Measurements from ENCODE around the gene PIK3C2B. TPM values are rescaled to one million over a fixed set of nuclear protein-coding genes. Genes with fewer than 3 reads are reported as not detected.

PIK3C2B gene
- total RNA-seq, 4 donors from 2014 or later: 70.7 to 162 (median 94.5) TPM

DNA sequence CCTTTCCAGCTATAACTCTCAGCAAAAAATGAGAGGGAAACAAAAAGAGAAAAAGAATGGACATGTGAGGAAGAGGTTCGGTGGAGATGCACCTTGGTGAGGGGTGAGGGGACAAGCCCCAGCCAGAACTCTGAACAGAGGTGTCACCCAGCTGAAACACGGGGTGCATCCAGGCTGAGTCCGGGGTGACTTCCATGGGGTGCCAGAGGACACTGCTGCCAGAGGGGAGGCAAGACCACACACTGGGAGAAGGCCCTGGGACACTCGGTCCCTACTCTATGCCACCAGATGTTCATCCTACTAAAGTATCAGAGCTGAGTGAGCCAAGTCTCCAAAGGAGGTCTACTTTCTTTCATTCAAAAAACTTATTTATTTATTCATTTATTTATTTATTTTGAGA, 46.9 kb downstream of the PIK3C2B start:
- no peak overlapping the region for H3K27ac ChIP-seq
- H3K4me3 ChIP-seq: no peak overlapping the region
- H3K36me3 ChIP-seq: peaks cover 51% of the 10 kb centered on the region
- no peaks in the 10 kb centered on the region for H3K9me3 ChIP-seq
- H3K4me1 ChIP-seq: peaks cover 60% of the 10 kb centered on the region
- no peak for TF ChIP-seq POLR2AphosphoS5 (IDR thresholded peaks at IDR 0.05)
- no peak for TF ChIP-seq POLR2A (IDR thresholded peaks at IDR 0.05)
- TF ChIP-seq, protein P1, sequence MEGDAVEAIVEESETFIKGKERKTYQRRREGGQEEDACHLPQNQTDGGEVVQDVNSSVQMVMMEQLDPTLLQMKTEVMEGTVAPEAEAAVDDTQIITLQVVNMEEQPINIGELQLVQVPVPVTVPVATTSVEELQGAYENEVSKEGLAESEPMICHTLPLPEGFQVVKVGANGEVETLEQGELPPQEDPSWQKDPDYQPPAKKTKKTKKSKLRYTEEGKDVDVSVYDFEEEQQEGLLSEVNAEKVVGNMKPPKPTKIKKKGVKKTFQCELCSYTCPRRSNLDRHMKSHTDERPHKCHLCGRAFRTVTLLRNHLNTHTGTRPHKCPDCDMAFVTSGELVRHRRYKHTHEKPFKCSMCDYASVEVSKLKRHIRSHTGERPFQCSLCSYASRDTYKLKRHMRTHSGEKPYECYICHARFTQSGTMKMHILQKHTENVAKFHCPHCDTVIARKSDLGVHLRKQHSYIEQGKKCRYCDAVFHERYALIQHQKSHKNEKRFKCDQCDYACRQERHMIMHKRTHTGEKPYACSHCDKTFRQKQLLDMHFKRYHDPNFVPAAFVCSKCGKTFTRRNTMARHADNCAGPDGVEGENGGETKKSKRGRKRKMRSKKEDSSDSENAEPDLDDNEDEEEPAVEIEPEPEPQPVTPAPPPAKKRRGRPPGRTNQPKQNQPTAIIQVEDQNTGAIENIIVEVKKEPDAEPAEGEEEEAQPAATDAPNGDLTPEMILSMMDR (IDR thresholded peaks at IDR 0.05): no peak
- no peak for TF ChIP-seq EP300 (IDR thresholded peaks at IDR 0.05)
- 84% methylated on average over 4 of the region's 4 CpGs for WGBS
- no peak for DNase-seq (ENCODE audit: low spot score in 2 of 2)
- H3K27me3 ChIP-seq: no peaks in the 10 kb centered on the region

DNA sequence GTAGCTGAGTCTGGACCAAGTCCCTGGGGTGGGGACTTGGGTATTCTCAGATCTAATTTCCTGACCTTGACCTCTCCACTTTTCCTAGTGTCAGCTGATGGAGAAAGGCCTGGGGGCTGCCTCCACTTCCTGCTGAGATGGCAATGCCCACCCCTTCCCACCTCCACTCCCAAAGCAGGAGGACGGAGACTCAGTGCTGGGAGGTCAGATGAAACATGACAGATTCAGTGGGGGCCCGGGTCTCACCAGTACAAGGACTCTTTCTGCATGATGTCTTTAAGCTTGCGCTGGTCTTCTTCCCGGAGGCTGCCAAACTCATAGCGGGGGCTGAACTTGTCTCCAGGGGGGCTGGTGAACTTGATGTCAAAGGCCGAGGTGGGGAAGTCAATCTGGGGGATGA, 47.4 kb downstream of the PIK3C2B start:
- Histone ChIP-seq H3K27me3 (no peaks in the 10 kb centered on the region), H3K36me3 (peaks cover 50% of the 10 kb centered on the region), H3K9me3 (no peaks in the 10 kb centered on the region), H3K4me1 (peaks cover 65% of the 10 kb centered on the region), H3K27ac (no peak overlapping the region), H3K4me3 (no peak overlapping the region)
- no peak for TF ChIP-seq EP300 (IDR thresholded peaks at IDR 0.05)
- no peak for TF ChIP-seq POLR2AphosphoS5 (IDR thresholded peaks at IDR 0.05)
- TF ChIP-seq, protein P1 (IDR thresholded peaks at IDR 0.05): no peak
- TF ChIP-seq POLR2A (IDR thresholded peaks at IDR 0.05): no peak
- DNase-seq (ENCODE audit: low spot score in 2 of 2): no peak
- 85% methylated on average over 6 of the region's 6 CpGs for WGBS

DNA sequence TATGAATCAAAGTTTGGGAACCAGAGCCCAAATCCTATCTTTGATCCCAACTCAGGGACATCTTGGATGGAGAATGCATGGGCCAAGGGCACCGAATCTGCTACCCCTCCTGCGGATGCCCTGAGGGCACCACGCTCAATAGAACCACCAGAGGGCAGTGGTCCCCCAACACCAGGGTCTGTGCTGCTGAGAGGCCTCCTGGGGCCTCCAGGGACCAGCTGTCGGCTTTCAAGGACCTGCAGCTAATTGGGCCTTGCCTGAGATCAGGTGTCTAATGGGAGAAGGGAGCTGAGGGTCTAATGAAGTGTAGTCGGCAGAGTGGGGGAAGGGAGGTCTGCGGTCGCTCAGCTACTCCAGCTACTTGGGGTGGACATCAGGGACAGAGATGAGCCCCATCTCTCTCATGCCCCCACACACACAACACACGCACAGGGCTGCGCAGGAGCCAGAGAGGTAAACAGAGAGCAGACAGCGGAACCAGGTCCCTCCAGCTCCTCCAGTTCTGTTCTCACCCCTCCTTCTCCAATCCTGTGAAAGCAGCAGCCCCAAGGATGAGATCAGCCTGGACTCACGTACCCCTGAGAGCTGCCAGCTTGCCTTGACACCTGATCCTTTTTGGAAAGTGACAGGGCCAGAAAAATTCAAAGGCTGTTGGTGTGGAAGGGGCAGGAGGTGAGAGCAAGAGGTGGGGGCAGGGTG, 48.0 kb downstream of the PIK3C2B start:
- TF ChIP-seq, protein P1 (IDR thresholded peaks at IDR 0.05): peak; percentile 53 to 55
- TF ChIP-seq EP300 (IDR thresholded peaks at IDR 0.05): no peak
- TF ChIP-seq POLR2AphosphoS5 (IDR thresholded peaks at IDR 0.05): no peak
- peaks cover 68% of the 10 kb centered on the region for H3K4me1 ChIP-seq
- no peak for DNase-seq (ENCODE audit: low spot score in 2 of 2)

DNA sequence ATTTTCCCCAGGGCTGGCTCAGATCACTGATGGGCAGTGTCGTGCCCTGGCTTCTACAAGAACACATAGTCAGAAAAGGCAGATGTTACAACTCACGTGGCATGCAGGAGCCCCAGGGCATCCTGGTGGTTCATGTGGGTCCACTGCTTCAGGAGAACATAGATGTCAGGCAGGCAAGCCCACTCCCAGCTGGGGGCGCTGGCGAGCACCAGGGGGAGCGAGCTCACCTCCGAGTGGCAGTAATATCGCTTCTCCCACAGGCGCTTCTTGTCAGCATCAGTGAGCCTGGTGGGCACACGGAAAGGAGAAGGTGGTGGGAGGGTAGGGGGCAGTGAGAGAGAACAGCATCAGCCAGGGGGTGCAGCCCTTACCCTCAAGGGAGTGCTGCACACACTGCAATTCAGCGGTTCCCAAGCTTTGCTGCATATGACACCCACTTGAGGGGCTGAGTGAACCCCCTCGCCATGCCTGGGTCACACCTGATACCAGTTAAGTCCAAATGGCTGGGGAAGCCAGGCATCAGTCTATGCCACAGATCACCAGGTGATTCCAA, 48.7 kb downstream of the PIK3C2B start:
- no peak overlapping the region for H3K4me3 ChIP-seq
- no peak for DNase-seq (ENCODE audit: low spot score in 2 of 2)
- TF ChIP-seq, protein P1 (IDR thresholded peaks at IDR 0.05): no peak
- TF ChIP-seq POLR2A (IDR thresholded peaks at IDR 0.05) (no peak), POLR2AphosphoS5 (IDR thresholded peaks at IDR 0.05) (no peak), EP300 (IDR thresholded peaks at IDR 0.05) (no peak)
- H3K4me1 ChIP-seq: peaks cover 66% of the 10 kb centered on the region
- no peak overlapping the region for H3K27ac ChIP-seq
- 50% methylated on average over 11 of the region's 11 CpGs for WGBS
- no peaks in the 10 kb centered on the region for H3K9me3 ChIP-seq
- no peaks in the 10 kb centered on the region for H3K27me3 ChIP-seq
- H3K36me3 ChIP-seq: peaks cover 62% of the 10 kb centered on the region

More for the DNA sequence above, 48.0 kb downstream of the PIK3C2B start:
- no peaks in the 10 kb centered on the region for H3K9me3 ChIP-seq
- H3K4me3 ChIP-seq: no peak overlapping the region
- no peak overlapping the region for H3K27ac ChIP-seq
- peaks cover 56% of the 10 kb centered on the region for H3K36me3 ChIP-seq
- H3K27me3 ChIP-seq: no peaks in the 10 kb centered on the region
- 74% methylated on average over 8 of the region's 11 CpGs for WGBS

Other genes starting within 250 kb of the PIK3C2B start
- 10 to 100 TPM in 3 of 4 donors, 1 to 10 TPM in 1; 3.7 to 15.4 (median 12.8) TPM for gene PLEKHA6, start 134.9 kb downstream of the PIK3C2B start, total RNA-seq
- 10 to 100 TPM; 51.2 to 66.4 (median 56.7) TPM for gene PPP1R15B, start 83.0 kb downstream of the PIK3C2B start, total RNA-seq
- gene MDM4, start 21.6 kb upstream of the PIK3C2B start, total RNA-seq: 100 to 1,000 TPM in 1 of 4 donors, 10 to 100 TPM in 3; 49.1 to 222 (median 63.2) TPM
- gene LRRN2, start 190.9 kb upstream of the PIK3C2B start, total RNA-seq: under 1 TPM; 0.19 to 0.85 (median 0.27) TPM

Data from suprapubic skin (tissue), 4 donors.